ENCODE measurements around the gene DACT3.

The DACT3 gene

GRCh38 chr19:46614114-46614722, 46.8 kb downstream of the DACT3 start:
- no peak overlapping the region for H3K4me3 ChIP-seq (ENCODE audit: low read depth, low read length)
- peak; percentile 86 for TF ChIP-seq CTCF (IDR thresholded peaks at IDR 0.05; ENCODE audit: insufficient read depth, low read depth, low read length, missing control alignments)
- DNase-seq (ENCODE audit: low read depth): peak; percentile 84

GRCh38 chr19:46613525-46613924, 47.5 kb downstream of the DACT3 start:
- no peak for TF ChIP-seq CTCF (IDR thresholded peaks at IDR 0.05; ENCODE audit: insufficient read depth, low read depth, low read length, missing control alignments)
- H3K4me3 ChIP-seq (ENCODE audit: low read depth, low read length): no peak overlapping the region
- DNase-seq (ENCODE audit: low read depth): no peak

- TF ChIP-seq CTCF (IDR thresholded peaks at IDR 0.05; ENCODE audit: insufficient read depth, low read depth, low read length, missing control alignments): no peak
- H3K4me3 ChIP-seq (ENCODE audit: low read depth, low read length): no peak overlapping the region
- no peak for DNase-seq (ENCODE audit: low read depth)
These were observed 49.2 kb downstream of the DACT3 start for GRCh38 chr19:46611776-46612175.

GRCh38 chr19:46610851-46611770, 49.9 kb downstream of the DACT3 start:
- no peak for TF ChIP-seq CTCF (IDR thresholded peaks at IDR 0.05; ENCODE audit: insufficient read depth, low read depth, low read length, missing control alignments)
- no peak overlapping the region for H3K4me3 ChIP-seq (ENCODE audit: low read depth, low read length)
- peak; percentile 60 for DNase-seq (ENCODE audit: low read depth)

- DNase-seq (ENCODE audit: low read depth): no peak
These were observed 50.6 kb downstream of the DACT3 start for GRCh38 chr19:46610413-46610775.

More at GRCh38 chr19:46610413-46610775, 50.6 kb downstream of the DACT3 start:
- no peak for TF ChIP-seq CTCF (IDR thresholded peaks at IDR 0.05; ENCODE audit: insufficient read depth, low read depth, low read length, missing control alignments)
- H3K4me3 ChIP-seq (ENCODE audit: low read depth, low read length): no peak overlapping the region

All from GM12865 (cell line).